A549 (cell line): ENCODE data around the gene ITGB8. TPM values are rescaled to one million over a fixed set of nuclear protein-coding genes. Genes with fewer than 3 reads are reported as not detected.

Source experiments
- ATAC-seq, 2 experiments: fragments of 200-7000 bp in 1 of 2; fragments of >200 bp in 1 of 2; cut with Nextera tagmentation in 1 of 2; cut with Tn5 transposase in 1 of 2; 3 replicates each; pipeline versions ENCODE4 v1.8.0 to v1.9.1; 2018 to 2020; ENCODE audit warnings: mild to moderate bottlenecking in 1 of 2, moderate library complexity in 1 of 2
- CTCF ChIA-PET: fragments of 300-600 bp; sonication (Branson Sonifier 250); formaldehyde crosslinking; extraction: SDS; loops from one replicate; lab custom pipeline; 2021; ENCODE audit warnings: antibody characterized with exemption, inconsistent platforms; lab: Yijun Ruan, JAX
- POLR2A ChIA-PET: fragments of 350-600 bp; formaldehyde crosslinking; extraction: SDS; loops from one replicate; lab custom pipeline; 2021; ENCODE audit warnings: antibody characterized with exemption, inconsistent platforms; lab: Yijun Ruan, JAX
- DNase-seq, 2 experiments: peaks; one replicate each; pipeline versions ENCODE4 v3.0.0 to v3.0.0-alpha.2; 2011 to 2016; ENCODE audit warnings: low read depth in 1 of 2, low spot score in 1 of 2
- FAIRE-seq: peaks from 2 replicates; lab custom pipeline; 2011; peaks lifted over from hg19 to GRCh38; lab: Jason Lieb, UNC
- H3K27ac ChIP-seq, 2 experiments: fragments of >200 bp; sonication (Bioruptor Twin); formaldehyde crosslinking; 3 replicates each; pipeline ENCODE4 v1.5.1; 2016 to 2017
- H3K4me1 ChIP-seq: fragments of >200 bp; sonication (Bioruptor Twin); formaldehyde crosslinking; 3 replicates; pipeline ENCODE4 v1.6.1; 2016
- H3K4me2 ChIP-seq: fragments of >200 bp; sonication (Bioruptor Twin); formaldehyde crosslinking; 3 replicates; pipeline ENCODE4 v1.6.1; 2016
- H3K4me3 ChIP-seq: fragments of >200 bp; sonication (Bioruptor Twin); formaldehyde crosslinking; 3 replicates; pipeline ENCODE4 v1.5.1; 2016
- H3K9me3 ChIP-seq: fragments of >200 bp; sonication (Bioruptor Twin); formaldehyde crosslinking; 3 replicates; pipeline ENCODE4 v1.6.1; 2016
- ATOH8 ChIP-seq: fragments of 250-450 bp; sonication (Bioruptor Pico); IDR thresholded peaks from 2 replicates; pipeline ENCODE4 v1.5.0; 2020; ENCODE audit warnings: low read depth, mild to moderate bottlenecking, moderate library complexity
- BHLHE40 ChIP-seq: IDR thresholded peaks from 2 replicates; pipeline ENCODE4 v1.6.1; 2012; ENCODE audit warnings: low read depth, low read length, inconsistent platforms
- CBX8 ChIP-seq: fragments of 200-600 bp; sonication (generic); IDR thresholded peaks from 2 replicates; pipeline ENCODE4 v1.6.1; 2016
- CHD2 ChIP-seq: fragments of 150-350 bp; IDR thresholded peaks from 2 replicates; pipeline ENCODE4 v1.6.1; 2014; ENCODE audit warnings: low read length; ENCODE audit not compliant: partially characterized antibody
- ELK1 ChIP-seq: fragments of 150-350 bp; IDR thresholded peaks from 2 replicates; pipeline ENCODE4 v1.6.1; 2014; ENCODE audit warnings: low read depth, mild to moderate bottlenecking, low read length
- FOSL2 ChIP-seq, 2 experiments: fragments of 450-650 bp in 1 of 2; fragments of >200 bp in 1 of 2; sonication (Bioruptor Twin) in 1 of 2; formaldehyde crosslinking; IDR thresholded peaks; 2 replicates each; pipeline versions ENCODE4 v1.5.0 to v1.6.1; 2016 to 2020; ENCODE audit warnings: mild to moderate bottlenecking in 1 of 2, moderate library complexity in 1 of 2
- FOXS1 ChIP-seq: fragments of 250-450 bp; sonication (Bioruptor Pico); IDR thresholded peaks from 2 replicates; pipeline ENCODE4 v1.5.0; 2020; ENCODE audit warnings: mild to moderate bottlenecking, moderate library complexity
- HDAC2 ChIP-seq: fragments of 200-600 bp; sonication (generic); IDR thresholded peaks from 2 replicates; pipeline ENCODE4 v1.6.1; 2016
- HOXA7 ChIP-seq: fragments of 250-450 bp; sonication (Bioruptor Pico); IDR thresholded peaks from 2 replicates; pipeline ENCODE4 v1.5.0; 2020; ENCODE audit warnings: mild to moderate bottlenecking, moderate library complexity
- HOXB5 ChIP-seq: fragments of 250-450 bp; sonication (Bioruptor Pico); IDR thresholded peaks from 2 replicates; pipeline ENCODE4 v1.5.0; 2020; ENCODE audit warnings: mild to moderate bottlenecking, moderate library complexity
- JUNB ChIP-seq: fragments of >200 bp; sonication (Bioruptor Twin); formaldehyde crosslinking; IDR thresholded peaks from 2 replicates; pipeline ENCODE4 v1.6.1; 2016
- MAZ ChIP-seq: fragments of 150-350 bp; IDR thresholded peaks from 2 replicates; pipeline ENCODE4 v1.6.1; 2014; ENCODE audit warnings: antibody characterized with exemption, low read depth, low read length, borderline replicate concordance
- RAD21 ChIP-seq, 2 experiments: fragments of >200 bp in 1 of 2; sonication (Bioruptor Twin) in 1 of 2; formaldehyde crosslinking in 1 of 2; IDR thresholded peaks in 1 of 2; conservative IDR thresholded peaks in 1 of 2; 2 replicates in 1 of 2; 3 replicates in 1 of 2; pipeline ENCODE4 v1.6.1; 2012 to 2018; ENCODE audit warnings: inconsistent platforms in 1 of 2
- REST ChIP-seq: fragments of 200-600 bp; sonication (generic); IDR thresholded peaks from 2 replicates; pipeline ENCODE4 v1.6.1; 2016; ENCODE audit warnings: antibody characterized with exemption, mild to moderate bottlenecking, moderate library complexity
- RFX5 ChIP-seq: fragments of 450-650 bp; IDR thresholded peaks from 2 replicates; pipeline ENCODE4 v1.7.1; 2014; ENCODE audit warnings: antibody characterized with exemption, mild to moderate bottlenecking, moderate library complexity
- SREBF2 ChIP-seq: fragments of 450-650 bp; IDR thresholded peaks from 2 replicates; pipeline ENCODE4 v1.6.1; 2014; ENCODE audit warnings: mild to moderate bottlenecking, moderate library complexity
- TFCP2L1 ChIP-seq: fragments of 250-450 bp; sonication (Bioruptor Pico); IDR thresholded peaks from 2 replicates; pipeline ENCODE4 v1.5.0; 2021; ENCODE audit warnings: mild to moderate bottlenecking
- ZSCAN20 ChIP-seq: fragments of 250-450 bp; sonication (Bioruptor Pico); IDR thresholded peaks from 2 replicates; pipeline ENCODE4 v1.8.0; 2022; ENCODE audit warnings: mild to moderate bottlenecking, moderate library complexity
- WGBS: methylation state at CpG from one replicate; pipeline ENCODE4 v1.1.6; 2017; ENCODE audit errors: missing lambda C conversion rate; 5-methylcytosine and 5-hydroxymethylcytosine counted together
- polyA plus RNA-seq, 4 experiments: library from polyadenylated mRNA; depleted of rRNA in 3 of 4; stranded (reverse); fragments of >200 nt; fragmentation: RNase III in 1 of 4; extraction: RNeasy Plus Mini Kit Qiagen cat#74134 plus additional on column Dnase treatment in 1 of 4; gene quantifications; 2 replicates in 3 of 4; 3 replicates in 1 of 4; pipeline ENCODE4 v1.2.3, GENCODE V29; 2011 to 2017

The ITGB8 gene
- polyA plus RNA-seq, 2 of the 4 experiments (the other 2 are of a cell fraction), result 0.39 to 0.67 TPM

- 82% methylated on average over 17 of the region's 17 CpGs for WGBS
- ChIA-PET CTCF (interaction anchor here (1.3 kb wide), 1 partner anchor 33 kb away, joined by 3 read pairs; no protein-coding TSS in a partner anchor), POLR2A (no interaction called here)
- DNase-seq, result no peak
- FAIRE-seq, result no peak
- Histone ChIP-seq H3K4me2 (no peak overlapping the region), H3K27ac (no peak overlapping the region), H3K4me1 (no peaks in the 10 kb centered on the region), H3K9me3 (no peaks in the 10 kb centered on the region), H3K4me3 (no peak overlapping the region)
- ATAC-seq, result no peak
- TF ChIP-seq REST, result no peak
- TF ChIP-seq SREBF2, result no peak
Observed at GRCh38 chr7:20381406-20382034, 50.8 kb downstream of the ITGB8 start.

GRCh38 chr7:20383351-20383750 is 52.7 kb downstream of the ITGB8 start:
- ChIA-PET POLR2A (no interaction called here), CTCF (no interaction called here)
- Histone ChIP-seq H3K4me3 (no peak overlapping the region), H3K4me1 (no peaks in the 10 kb centered on the region), H3K9me3 (no peaks in the 10 kb centered on the region), H3K27ac (no peak overlapping the region), H3K4me2 (no peak overlapping the region)
- DNase-seq (no peak), FAIRE-seq (no peak), ATAC-seq (no peak)
- TF ChIP-seq FOSL2 (IDR thresholded peaks at IDR 0.05) (no peak), FOSL2 (CRISPR knock-in tag; IDR thresholded peaks at IDR 0.05) (no peak), RAD21 (conservative IDR thresholded peaks at IDR 0.05 in 1 of 2, IDR thresholded peaks at IDR 0.05 in 1 of 2) (no peak), ZSCAN20 (CRISPR knock-in tag) (no peak), BHLHE40 (no peak), HOXB5 (no peak), FOXS1 (CRISPR knock-in tag) (no peak), CBX8 (no peak), MAZ (no peak), HOXA7 (CRISPR knock-in tag) (no peak), JUNB (no peak), ATOH8 (CRISPR knock-in tag) (no peak), HDAC2 (no peak), RFX5 (no peak), CHD2 (no peak), TFCP2L1 (CRISPR knock-in tag) (no peak)

DNA sequence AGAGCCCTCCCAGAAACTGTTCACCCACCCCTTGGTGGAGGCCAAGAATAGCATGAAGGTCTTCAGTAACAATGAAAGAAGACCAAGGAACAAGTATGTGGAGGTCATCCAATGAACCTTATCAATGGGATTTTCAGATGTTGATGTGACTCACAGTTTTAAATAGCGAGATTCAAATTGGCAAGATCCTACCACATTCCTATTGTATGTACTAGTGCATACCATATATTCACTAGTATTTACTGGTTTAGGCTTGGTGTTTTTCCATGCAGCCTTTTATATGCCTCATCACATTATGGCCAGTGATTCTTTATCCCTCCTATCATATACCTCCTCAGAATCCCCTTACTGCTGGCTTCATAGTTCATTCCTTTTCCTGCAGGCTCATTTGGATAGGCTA is 54.4 kb downstream of the ITGB8 start:
- no peak for ATAC-seq
- CTCF ChIA-PET, result interaction anchor here (1.3 kb wide), 1 partner anchor 55 kb away, joined by 4 read pairs; the partner anchor contains the start of gene ITGB8
- Histone ChIP-seq H3K27ac (no peak overlapping the region), H3K4me1 (no peaks in the 10 kb centered on the region), H3K4me2 (no peak overlapping the region), H3K9me3 (no peaks in the 10 kb centered on the region), H3K4me3 (no peak overlapping the region)
- TF ChIP-seq ELK1, result no peak
- POLR2A ChIA-PET, result no interaction called here
- WGBS, result 30% methylated on average over 1 of the region's 1 CpG
- DNase-seq, result no peak
- FAIRE-seq, result no peak
